ENCODE results near the gene CXCL11. TPM values are rescaled to one million over a fixed set of nuclear protein-coding genes. Genes with fewer than 3 reads are reported as not detected.

The CXCL11 gene
- total and polyA plus RNA-seq, 7 experiments from 2014 or later: not detected

GRCh38 chr4:75997946-75998345 lies 37.9 kb downstream of the CXCL11 start:
- no peak overlapping the region for H3K27ac Mint-ChIP-seq
- no peak overlapping the region for H3K4me3 Mint-ChIP-seq
- no peaks in the 10 kb centered on the region for H3K9me3 Mint-ChIP-seq
- ChIA-PET CTCF (interaction anchor here (0.6 to 0.9 kb wide), 2 partner anchors 69 to 1785 kb away, joined by 3 read pairs; no protein-coding TSS in a partner anchor), POLR2A (no interaction called here)
- intact Hi-C loops (cut with micrococcal nuclease): loop anchor here in 1 of 2 donors (10.0 kb wide), 2 partner anchors 217 to 947 kb away; partner anchors contain the start of genes SCARB2 and SEPTIN11
- H3K27me3 Mint-ChIP-seq: peaks cover 0 to 12% (median 2%) of the 10 kb centered on the region in 5 donors
- Histone ChIP-seq H3K4me1 (ENCODE audit: control insufficient read depth in 2 of 2, insufficient read depth in 2 of 2, low read length in 2 of 2) (no peaks in the 10 kb centered on the region), H3K27ac (ENCODE audit: low read depth, low read length) (no peak overlapping the region), H3K27me3 (ENCODE audit: control insufficient read depth in 2 of 2, insufficient read depth in 2 of 2, low read length in 2 of 2) (no peaks in the 10 kb centered on the region), H3K9me3 (ENCODE audit: control insufficient read depth in 2 of 3, low read length in 3 of 3) (no peaks in the 10 kb centered on the region), H3K4me3 (ENCODE audit: low read length) (no peak overlapping the region), H3K36me3 (ENCODE audit: control insufficient read depth in 2 of 3, insufficient read depth in 3 of 3, low read length in 3 of 3) (no peaks in the 10 kb centered on the region)
- no peaks in the 10 kb centered on the region for H3K4me1 Mint-ChIP-seq
- ATAC-seq: no peak
- no peaks in the 10 kb centered on the region for H3K36me3 Mint-ChIP-seq
- DNase-seq: no peak

GRCh38 chr4:75997081-75997480 lies 38.8 kb downstream of the CXCL11 start:
- intact Hi-C loops (cut with micrococcal nuclease): loop anchor here in 1 of 2 donors (10.0 kb wide), 2 partner anchors 218 to 948 kb away; partner anchors contain the start of genes SCARB2 and SEPTIN11
- Mint-ChIP-seq H3K36me3 (no peaks in the 10 kb centered on the region), H3K4me1 (no peaks in the 10 kb centered on the region), H3K27ac (no peak overlapping the region), H3K9me3 (no peaks in the 10 kb centered on the region), H3K27me3 (peaks cover 0 to 10% (median 2%) of the 10 kb centered on the region in 5 donors), H3K4me3 (no peak overlapping the region)
- DNase-seq (no peak), ATAC-seq (no peak)
- Histone ChIP-seq H3K4me3 (ENCODE audit: low read length) (no peak overlapping the region), H3K4me1 (ENCODE audit: control insufficient read depth in 2 of 2, insufficient read depth in 2 of 2, low read length in 2 of 2) (no peaks in the 10 kb centered on the region), H3K27me3 (ENCODE audit: control insufficient read depth in 2 of 2, insufficient read depth in 2 of 2, low read length in 2 of 2) (no peaks in the 10 kb centered on the region), H3K9me3 (ENCODE audit: control insufficient read depth in 2 of 3, low read length in 3 of 3) (no peaks in the 10 kb centered on the region), H3K27ac (ENCODE audit: low read depth, low read length) (no peak overlapping the region), H3K36me3 (ENCODE audit: control insufficient read depth in 2 of 3, insufficient read depth in 3 of 3, low read length in 3 of 3) (no peaks in the 10 kb centered on the region)
- ChIA-PET CTCF (interaction anchor here (0.6 to 1.0 kb wide), 4 partner anchors 56 to 1786 kb away, joined by 3 read pairs; no protein-coding TSS in a partner anchor), POLR2A (no interaction called here)

GRCh38 chr4:75995727-75996126 lies 40.1 kb downstream of the CXCL11 start:
- peaks cover 0 to 2% (median 0%) of the 10 kb centered on the region in 11 donors for H3K9me3 Mint-ChIP-seq
- ChIA-PET POLR2A (interaction anchor here (0.6 kb wide), 1 partner anchor 64 kb away, joined by 3 read pairs; no protein-coding TSS in a partner anchor), CTCF (interaction anchor here (0.6 to 1.9 kb wide), 14 partner anchors 10 to 1085 kb away, joined by 3 to 6 read pairs (median 4); no protein-coding TSS in a partner anchor)
- H3K4me1 Mint-ChIP-seq: peaks cover 0 to 10% (median 5%) of the 10 kb centered on the region in 7 donors
- Histone ChIP-seq H3K27ac (ENCODE audit: low read depth, low read length) (no peak overlapping the region), H3K9me3 (ENCODE audit: control insufficient read depth in 2 of 3, low read length in 3 of 3) (no peaks in the 10 kb centered on the region), H3K27me3 (ENCODE audit: control insufficient read depth in 2 of 2, insufficient read depth in 2 of 2, low read length in 2 of 2) (no peaks in the 10 kb centered on the region), H3K36me3 (ENCODE audit: control insufficient read depth in 2 of 3, insufficient read depth in 3 of 3, low read length in 3 of 3) (peaks cover 0 to under 1% (median 0%) of the 10 kb centered on the region in 3 experiments), H3K4me3 (ENCODE audit: low read length) (no peak overlapping the region), H3K4me1 (ENCODE audit: control insufficient read depth in 2 of 2, insufficient read depth in 2 of 2, low read length in 2 of 2) (no peaks in the 10 kb centered on the region)
- ATAC-seq: peak; percentile 39
- H3K27me3 Mint-ChIP-seq: peaks cover 0 to 10% (median 2%) of the 10 kb centered on the region in 5 donors
- no peak overlapping the region for H3K4me3 Mint-ChIP-seq
- H3K27ac Mint-ChIP-seq: no peak overlapping the region
- intact Hi-C loops (cut with micrococcal nuclease): loop anchor here (1.0 to 10.0 kb wide), 4 partner anchors 72 to 949 kb away; partner anchors contain the start of genes SCARB2 (in 1 of the 2) and SEPTIN11 (in 1 of the 2)
- peak in 7 of 9 donors; percentile 13 to 62 (median 43) for DNase-seq
- H3K36me3 Mint-ChIP-seq: no peaks in the 10 kb centered on the region

GRCh38 chr4:75992462-75992861 lies 43.4 kb downstream of the CXCL11 start:
- peak overlapping the region in 2 of 10 donors; percentile 24 to 94 for H3K4me3 Mint-ChIP-seq
- H3K9me3 ChIP-seq (ENCODE audit: control insufficient read depth in 2 of 3, low read length in 3 of 3): no peaks in the 10 kb centered on the region

GRCh38 chr4:75989846-75990528 lies 45.9 kb downstream of the CXCL11 start:
- intact Hi-C loops (cut with micrococcal nuclease): loop anchor here (1.0 to 10.0 kb wide), 9 partner anchors 50 to 1167 kb away; partner anchors contain the start of genes NUP54 (in 2 of the 2), SCARB2 (in 2 of the 2), CCNG2 (in 1 of the 2) and SEPTIN11 (in 1 of the 2)
- Histone ChIP-seq H3K27me3 (ENCODE audit: control insufficient read depth in 2 of 2, insufficient read depth in 2 of 2, low read length in 2 of 2) (no peaks in the 10 kb centered on the region), H3K36me3 (ENCODE audit: control insufficient read depth in 2 of 3, insufficient read depth in 3 of 3, low read length in 3 of 3) (peaks cover 0 to 7% (median 0%) of the 10 kb centered on the region in 3 experiments), H3K27ac (ENCODE audit: low read depth, low read length) (peak overlapping the region; percentile 86), H3K9me3 (ENCODE audit: control insufficient read depth in 2 of 3, low read length in 3 of 3) (no peaks in the 10 kb centered on the region), H3K4me3 (ENCODE audit: low read length) (peak overlapping the region; percentile 86), H3K4me1 (ENCODE audit: control insufficient read depth in 2 of 2, insufficient read depth in 2 of 2, low read length in 2 of 2) (peaks cover 13 to 39% of the 10 kb centered on the region in 2 donors)
- DNase-seq (peak in 4 of 9 donors; percentile 2 to 7 (median 4)), ATAC-seq (no peak)
- Mint-ChIP-seq H3K4me3 (peak overlapping the region; percentile 87 to 98 (median 96)), H3K27ac (peak overlapping the region; percentile 85 to 97 (median 93)), H3K9me3 (peaks cover 0 to 2% (median 0%) of the 10 kb centered on the region in 11 donors), H3K36me3 (peaks cover 7 to 17% (median 12%) of the 10 kb centered on the region in 5 donors), H3K27me3 (peaks cover 0 to 8% (median 2%) of the 10 kb centered on the region in 5 donors), H3K4me1 (peaks cover 24 to 38% (median 30%) of the 10 kb centered on the region in 7 donors)
- ChIA-PET CTCF (no interaction called here), POLR2A (interaction anchor here (0.8 to 2.5 kb wide), 6 partner anchors 41 to 1830 kb away, joined by 3 to 23 read pairs (median 3); partner anchors contain the start of genes NAAA and NUP54)

More at GRCh38 chr4:75992462-75992861, 43.4 kb downstream of the CXCL11 start:
- ATAC-seq (no peak), DNase-seq (no peak)
- Histone ChIP-seq H3K27ac (ENCODE audit: low read depth, low read length) (no peak overlapping the region), H3K4me1 (ENCODE audit: control insufficient read depth in 2 of 2, insufficient read depth in 2 of 2, low read length in 2 of 2) (peaks cover 13 to 20% of the 10 kb centered on the region in 2 donors), H3K36me3 (ENCODE audit: control insufficient read depth in 2 of 3, insufficient read depth in 3 of 3, low read length in 3 of 3) (peaks cover 0 to 7% (median 0%) of the 10 kb centered on the region in 3 experiments), H3K4me3 (ENCODE audit: low read length) (no peak overlapping the region), H3K27me3 (ENCODE audit: control insufficient read depth in 2 of 2, insufficient read depth in 2 of 2, low read length in 2 of 2) (no peaks in the 10 kb centered on the region)
- intact Hi-C loops (cut with micrococcal nuclease): loop anchor here (5.0 to 10.0 kb wide), 4 partner anchors 75 to 952 kb away; partner anchors contain the start of genes SCARB2 (in 2 of the 2) and SEPTIN11 (in 1 of the 2)
- peaks cover 0 to 2% (median 0%) of the 10 kb centered on the region in 11 donors for H3K9me3 Mint-ChIP-seq
- ChIA-PET CTCF (interaction anchor here (1.4 kb wide), 1 partner anchor 10 kb away, joined by 5 read pairs; no protein-coding TSS in a partner anchor), POLR2A (interaction anchor here (0.6 to 1.1 kb wide), 2 partner anchors 54 to 155 kb away, joined by 5 read pairs; no protein-coding TSS in a partner anchor)
- H3K36me3 Mint-ChIP-seq: peaks cover 5 to 17% (median 9%) of the 10 kb centered on the region in 5 donors
- no peak overlapping the region for H3K27ac Mint-ChIP-seq
- H3K4me1 Mint-ChIP-seq: peaks cover 23 to 38% (median 27%) of the 10 kb centered on the region in 7 donors
- H3K27me3 Mint-ChIP-seq: peaks cover 0 to 10% (median 2%) of the 10 kb centered on the region in 5 donors

- H3K9me3 Mint-ChIP-seq: peaks cover 0 to 3% (median 0%) of the 10 kb centered on the region in 11 donors
- intact Hi-C loops (cut with micrococcal nuclease): no loop called here
- Histone ChIP-seq H3K9me3 (ENCODE audit: control insufficient read depth in 2 of 3, low read length in 3 of 3) (no peaks in the 10 kb centered on the region), H3K4me3 (ENCODE audit: low read length) (no peak overlapping the region), H3K36me3 (ENCODE audit: control insufficient read depth in 2 of 3, insufficient read depth in 3 of 3, low read length in 3 of 3) (peaks cover 0 to 12% (median 0%) of the 10 kb centered on the region in 3 experiments), H3K27me3 (ENCODE audit: control insufficient read depth in 2 of 2, insufficient read depth in 2 of 2, low read length in 2 of 2) (no peaks in the 10 kb centered on the region), H3K27ac (ENCODE audit: low read depth, low read length) (no peak overlapping the region), H3K4me1 (ENCODE audit: control insufficient read depth in 2 of 2, insufficient read depth in 2 of 2, low read length in 2 of 2) (peaks cover 13 to 39% of the 10 kb centered on the region in 2 donors)
- ChIA-PET CTCF (interaction anchor here (0.9 kb wide), 2 partner anchors 10 to 14 kb away, joined by 3 read pairs; no protein-coding TSS in a partner anchor), POLR2A (no interaction called here)
- no peak overlapping the region for H3K27ac Mint-ChIP-seq
- peaks cover 23 to 46% (median 25%) of the 10 kb centered on the region in 7 donors for H3K4me1 Mint-ChIP-seq
- H3K27me3 Mint-ChIP-seq: no peaks in the 10 kb centered on the region
- peaks cover 21 to 46% (median 32%) of the 10 kb centered on the region in 5 donors for H3K36me3 Mint-ChIP-seq
- no peak for DNase-seq
- ATAC-seq: no peak
- no peak overlapping the region for H3K4me3 Mint-ChIP-seq
Observed at GRCh38 chr4:75985116-75985515, 50.8 kb downstream of the CXCL11 start.
